ENCODE data around the gene FOXN4.

Gene FOXN4

DNA sequence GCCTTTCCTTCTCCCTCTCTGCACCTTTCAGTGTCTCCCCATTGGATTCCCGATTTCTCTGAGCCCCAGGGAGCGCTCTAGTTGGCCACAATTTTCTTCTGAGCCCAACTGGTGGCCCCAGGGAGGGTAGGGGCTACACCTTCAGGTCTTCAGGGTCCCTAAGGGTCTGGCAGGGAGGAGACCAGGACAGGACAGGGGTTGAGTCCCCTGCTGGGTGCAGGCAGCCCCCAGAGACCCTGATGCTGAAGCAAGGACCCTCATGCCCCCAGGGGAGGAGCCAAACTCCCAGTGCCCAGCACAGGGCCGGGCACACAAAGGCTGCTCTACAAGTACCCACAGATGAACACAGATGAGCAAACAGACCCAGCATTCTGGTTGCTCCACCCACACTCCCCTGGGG is 12.7 kb downstream of the FOXN4 start:
- no peak for DNase-seq (ENCODE audit: low read depth)
- TF ChIP-seq, protein P1, sequence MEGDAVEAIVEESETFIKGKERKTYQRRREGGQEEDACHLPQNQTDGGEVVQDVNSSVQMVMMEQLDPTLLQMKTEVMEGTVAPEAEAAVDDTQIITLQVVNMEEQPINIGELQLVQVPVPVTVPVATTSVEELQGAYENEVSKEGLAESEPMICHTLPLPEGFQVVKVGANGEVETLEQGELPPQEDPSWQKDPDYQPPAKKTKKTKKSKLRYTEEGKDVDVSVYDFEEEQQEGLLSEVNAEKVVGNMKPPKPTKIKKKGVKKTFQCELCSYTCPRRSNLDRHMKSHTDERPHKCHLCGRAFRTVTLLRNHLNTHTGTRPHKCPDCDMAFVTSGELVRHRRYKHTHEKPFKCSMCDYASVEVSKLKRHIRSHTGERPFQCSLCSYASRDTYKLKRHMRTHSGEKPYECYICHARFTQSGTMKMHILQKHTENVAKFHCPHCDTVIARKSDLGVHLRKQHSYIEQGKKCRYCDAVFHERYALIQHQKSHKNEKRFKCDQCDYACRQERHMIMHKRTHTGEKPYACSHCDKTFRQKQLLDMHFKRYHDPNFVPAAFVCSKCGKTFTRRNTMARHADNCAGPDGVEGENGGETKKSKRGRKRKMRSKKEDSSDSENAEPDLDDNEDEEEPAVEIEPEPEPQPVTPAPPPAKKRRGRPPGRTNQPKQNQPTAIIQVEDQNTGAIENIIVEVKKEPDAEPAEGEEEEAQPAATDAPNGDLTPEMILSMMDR (conservative IDR thresholded peaks at IDR 0.05; ENCODE audit: control insufficient read depth, insufficient read depth, low read depth, low read length): no peak
- H3K4me3 ChIP-seq (ENCODE audit: control insufficient read depth, low read depth, low read length): no peak overlapping the region

DNA sequence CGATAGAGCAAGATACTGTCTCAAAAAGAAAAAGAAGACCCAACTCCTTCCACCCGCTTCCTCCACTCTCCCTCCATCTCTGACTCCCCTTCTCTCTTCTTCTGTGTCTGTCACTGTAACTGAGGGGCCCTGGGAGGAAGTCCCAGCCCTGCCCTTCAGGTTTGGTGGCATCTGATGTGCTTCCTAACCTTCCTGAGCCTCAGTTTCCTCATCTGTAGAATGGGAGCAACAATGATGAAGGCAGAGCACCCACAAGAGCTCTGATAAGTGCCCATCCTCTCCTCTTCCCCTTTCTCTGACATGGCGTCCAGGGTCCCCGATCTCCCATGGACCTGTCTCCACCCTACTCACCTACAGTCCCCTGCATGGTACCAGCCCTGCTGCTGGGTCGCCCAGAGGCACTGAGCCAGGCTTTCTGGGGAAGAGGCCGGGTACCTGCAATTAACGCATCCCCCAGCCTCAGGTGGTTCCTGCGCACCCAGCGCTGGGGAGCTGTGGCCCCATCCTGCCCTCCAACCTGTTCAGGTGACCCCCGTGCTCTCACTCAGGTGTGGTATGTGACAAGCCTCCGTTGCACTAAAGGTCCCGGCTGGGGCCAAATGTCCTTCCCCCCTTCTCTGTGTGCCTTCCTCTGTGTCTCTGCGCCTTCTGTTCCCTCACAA is 13.2 kb downstream of the FOXN4 start:
- TF ChIP-seq, protein P1 (conservative IDR thresholded peaks at IDR 0.05; ENCODE audit: control insufficient read depth, insufficient read depth, low read depth, low read length): no peak
- H3K4me3 ChIP-seq (ENCODE audit: control insufficient read depth, low read depth, low read length): no peak overlapping the region
- DNase-seq (ENCODE audit: low read depth): no peak

DNA sequence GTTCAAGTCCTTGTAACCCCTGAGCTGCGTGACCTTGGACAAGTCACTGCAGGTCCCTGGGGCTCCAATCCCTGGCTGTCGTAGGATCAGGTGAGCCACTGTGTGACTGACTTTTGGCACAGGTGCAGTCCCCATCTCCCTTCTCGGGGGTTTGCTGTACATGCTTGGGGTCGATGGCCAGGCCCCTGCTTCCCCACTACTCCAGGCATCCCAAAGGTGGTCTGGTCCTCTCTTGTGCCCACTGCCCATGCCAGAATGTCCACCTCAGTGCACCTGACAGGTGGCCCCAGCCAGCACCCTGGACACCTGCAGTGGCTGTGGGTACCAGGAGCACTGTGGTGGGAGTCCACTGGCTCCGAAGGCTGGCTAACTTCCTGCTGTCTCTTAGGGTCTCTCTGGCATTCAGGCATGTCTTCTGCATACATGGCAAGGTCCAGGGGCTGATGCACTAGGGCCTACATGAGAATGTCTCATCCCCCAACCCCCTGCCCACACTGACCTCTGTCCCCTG is 14.7 kb downstream of the FOXN4 start:
- no peak for DNase-seq (ENCODE audit: low read depth)
- no peak overlapping the region for H3K4me3 ChIP-seq (ENCODE audit: control insufficient read depth, low read depth, low read length)
- TF ChIP-seq, protein P1 (conservative IDR thresholded peaks at IDR 0.05; ENCODE audit: control insufficient read depth, insufficient read depth, low read depth, low read length): no peak

DNA sequence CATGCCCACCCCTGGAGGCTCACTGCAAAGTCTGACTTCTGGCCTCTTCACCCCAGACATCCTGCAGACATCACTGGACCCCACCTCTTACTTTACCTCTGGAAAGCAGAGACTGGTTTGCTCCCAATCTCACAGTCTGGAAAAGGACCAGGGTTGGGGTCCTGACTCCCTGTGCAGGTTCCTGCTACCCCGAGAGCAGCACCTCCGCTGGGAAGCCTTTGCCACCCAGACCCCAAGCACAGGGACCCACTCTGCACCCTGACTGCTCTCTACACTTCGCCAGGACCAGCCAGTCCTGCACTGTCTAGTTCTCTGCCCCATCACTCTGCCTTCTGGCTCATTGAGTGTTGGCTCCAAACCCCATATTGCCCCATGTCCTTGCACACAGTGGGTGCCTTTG is 16.0 kb downstream of the FOXN4 start:
- no peak for DNase-seq (ENCODE audit: low read depth)
- no peak overlapping the region for H3K4me3 ChIP-seq (ENCODE audit: control insufficient read depth, low read depth, low read length)
- TF ChIP-seq, protein P1 (conservative IDR thresholded peaks at IDR 0.05; ENCODE audit: control insufficient read depth, insufficient read depth, low read depth, low read length): no peak

DNA sequence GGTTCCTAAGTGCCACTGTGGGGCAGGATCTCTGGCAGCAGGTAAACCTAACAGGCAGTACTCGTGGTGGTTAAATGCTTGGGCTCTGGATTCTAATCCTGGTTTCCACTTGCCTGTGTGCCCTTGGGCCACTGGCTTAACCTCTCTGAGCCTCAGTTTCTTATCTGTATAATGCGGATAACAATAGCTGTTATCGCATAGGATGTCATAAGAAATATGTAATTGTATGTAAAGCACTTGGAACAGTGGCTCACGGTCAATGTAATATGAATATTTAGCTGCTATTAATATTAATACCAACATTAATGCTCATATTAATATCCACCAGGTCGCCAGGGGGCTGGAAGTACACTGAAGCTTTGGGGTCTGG is 16.8 kb downstream of the FOXN4 start:
- H3K4me3 ChIP-seq (ENCODE audit: control insufficient read depth, low read depth, low read length): no peak overlapping the region
- no peak for DNase-seq (ENCODE audit: low read depth)
- TF ChIP-seq, protein P1 (conservative IDR thresholded peaks at IDR 0.05; ENCODE audit: control insufficient read depth, insufficient read depth, low read depth, low read length): no peak

DNA sequence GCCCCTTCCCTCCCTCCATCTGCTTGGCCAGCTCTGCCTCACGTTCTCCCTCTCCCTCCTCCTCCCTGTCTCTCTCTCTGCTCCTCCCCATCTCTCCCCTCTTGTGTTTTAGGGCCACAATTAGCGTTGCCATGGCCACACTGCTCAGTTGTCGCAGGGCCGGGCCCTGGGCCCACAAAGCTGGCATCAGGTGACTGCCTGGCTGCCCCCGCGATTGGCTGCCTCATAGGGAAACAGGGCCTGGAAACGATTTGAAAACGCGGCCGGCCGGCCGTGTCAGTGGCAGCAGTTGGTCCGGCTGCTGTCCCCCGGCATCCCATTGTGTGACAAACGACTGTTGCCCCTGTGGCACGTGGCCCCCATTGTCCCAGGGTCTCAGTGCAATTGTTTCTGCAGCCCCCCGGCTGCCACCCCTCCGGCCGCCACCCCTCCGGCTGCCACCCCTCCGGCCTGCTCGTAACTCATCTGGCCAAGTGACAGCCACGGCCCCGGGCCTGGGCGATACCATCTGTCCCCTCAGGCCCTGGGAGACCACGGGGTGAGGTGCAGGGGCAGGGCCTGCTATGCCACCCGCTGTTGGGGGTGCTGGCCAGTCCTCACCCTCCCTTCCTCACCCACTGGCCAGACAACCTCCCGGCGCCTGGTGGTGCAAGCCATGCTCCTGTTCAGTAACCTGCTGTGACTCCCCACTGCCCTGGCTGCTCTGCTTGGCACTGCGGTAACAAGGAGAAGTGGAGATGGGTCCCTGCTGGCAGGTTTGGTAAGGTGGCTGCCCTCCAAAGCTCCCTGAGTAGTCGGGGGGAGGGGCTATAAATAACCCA is 17.4 kb downstream of the FOXN4 start:
- TF ChIP-seq, protein P1 (conservative IDR thresholded peaks at IDR 0.05; ENCODE audit: control insufficient read depth, insufficient read depth, low read depth, low read length): no peak

More for the DNA sequence above, 17.4 kb downstream of the FOXN4 start:
- DNase-seq (ENCODE audit: low read depth): peak; percentile 14
- H3K4me3 ChIP-seq (ENCODE audit: control insufficient read depth, low read depth, low read length): no peak overlapping the region
